IPS-20b (cell line): ENCODE measurements around the gene ASB12.

Experiments
- H3K27ac ChIP-seq: one replicate; pipeline ENCODE4 v1.5.1; 2013; ENCODE audit warnings: low read length
- H3K27me3 ChIP-seq: 2 replicates; pipeline ENCODE4 v1.6.1; 2013; ENCODE audit warnings: mild to moderate bottlenecking, low read length, inconsistent platforms; ENCODE audit not compliant: insufficient read depth
- H3K36me3 ChIP-seq: 2 replicates; pipeline ENCODE4 v1.6.1; 2013; ENCODE audit warnings: low read depth, mild to moderate bottlenecking, inconsistent platforms, low read length, moderate library complexity; ENCODE audit not compliant: insufficient read depth
- H3K4me1 ChIP-seq: 2 replicates; pipeline ENCODE4 v1.6.1; 2013; ENCODE audit warnings: mild to moderate bottlenecking, control low read depth, inconsistent platforms, low read length, moderate library complexity; ENCODE audit not compliant: insufficient read depth
- H3K4me3 ChIP-seq: 2 replicates; pipeline ENCODE4 v1.5.1; 2013; ENCODE audit warnings: mild to moderate bottlenecking, low read length, inconsistent platforms
- H3K9ac ChIP-seq: 2 replicates; pipeline ENCODE4 v1.6.1; 2013; ENCODE audit warnings: low read depth, mild to moderate bottlenecking, inconsistent platforms, low read length, moderate library complexity
- H3K9me3 ChIP-seq: 2 replicates; pipeline ENCODE4 v1.6.1; 2013; ENCODE audit warnings: mild to moderate bottlenecking, low read depth, low read length, inconsistent platforms; ENCODE audit not compliant: insufficient read depth

ASB12 gene

DNA sequence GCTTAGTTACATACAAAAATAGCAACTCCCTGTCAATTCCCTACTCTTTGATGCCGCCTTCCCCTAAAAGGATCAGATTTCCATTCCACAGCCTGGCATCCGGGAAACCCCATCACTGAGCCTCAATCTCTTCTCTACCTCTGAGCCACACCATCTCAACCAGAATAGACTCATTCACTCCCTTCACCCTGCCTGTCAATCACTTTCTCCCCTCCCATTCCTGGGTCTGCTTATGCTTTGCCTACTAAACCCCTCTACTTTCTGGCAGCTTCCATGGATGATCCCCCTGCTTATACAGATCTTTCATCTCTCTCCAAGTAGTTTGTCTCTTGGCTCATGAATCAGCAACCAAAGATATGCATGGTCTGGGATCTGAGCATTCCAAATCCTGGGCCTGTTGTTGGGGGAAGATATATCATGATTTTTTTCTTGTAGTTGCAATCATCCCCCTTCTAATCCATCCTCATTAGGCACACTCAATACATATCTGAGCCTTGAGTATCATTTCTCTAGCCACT, 27.5 kb downstream of the ASB12 start:
- Histone ChIP-seq H3K4me3 (no peak overlapping the region), H3K36me3 (no peaks in the 10 kb centered on the region), H3K27me3 (peaks cover 21% of the 10 kb centered on the region), H3K9me3 (no peaks in the 10 kb centered on the region), H3K9ac (no peak overlapping the region), H3K27ac (no peak overlapping the region), H3K4me1 (no peaks in the 10 kb centered on the region)

DNA sequence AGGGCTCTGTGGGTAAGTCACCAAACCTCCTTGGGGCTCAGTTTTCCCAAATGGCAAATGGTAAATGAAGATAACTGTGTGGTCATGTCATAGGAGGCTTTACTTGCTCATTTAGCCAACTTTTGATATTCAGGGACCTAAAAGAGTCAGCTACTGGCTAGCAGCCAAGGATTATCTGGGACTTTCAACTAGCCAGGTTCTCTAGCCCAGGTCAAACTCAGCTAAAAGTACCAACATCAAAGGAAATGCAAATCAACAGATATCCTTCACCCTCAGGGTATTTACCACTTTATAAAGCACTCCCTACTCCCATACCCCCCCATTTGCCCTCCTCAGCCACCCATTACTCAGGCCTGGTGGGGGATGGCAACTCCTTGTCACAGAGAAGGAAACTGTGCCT, 32.4 kb downstream of the ASB12 start:
- H3K4me3 ChIP-seq = no peak overlapping the region

DNA sequence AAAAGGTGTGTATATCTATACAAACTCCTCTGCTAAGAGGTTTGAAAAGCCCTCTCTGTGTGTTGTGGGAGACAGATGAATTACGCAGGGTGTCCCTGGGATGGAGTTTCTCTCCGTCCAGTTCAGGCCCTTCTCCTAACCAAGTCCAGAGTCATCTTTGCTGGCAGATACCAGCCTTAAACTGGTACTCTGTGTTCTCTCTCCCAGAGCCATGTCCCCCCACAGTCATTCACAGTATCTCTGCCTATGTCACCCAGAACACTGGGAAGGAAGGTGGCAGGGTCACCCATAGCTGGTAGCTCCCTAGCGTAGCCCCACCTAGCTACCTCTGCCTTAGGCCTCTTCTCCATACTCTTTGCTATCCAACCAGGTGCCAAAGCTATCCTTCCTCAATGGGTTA, 33.8 kb downstream of the ASB12 start:
- Histone ChIP-seq H3K9me3 (no peaks in the 10 kb centered on the region), H3K4me3 (no peak overlapping the region), H3K9ac (no peak overlapping the region), H3K4me1 (peaks cover 9% of the 10 kb centered on the region; the same call in 1 of the 2 replicates), H3K27me3 (no peaks in the 10 kb centered on the region), H3K27ac (no peak overlapping the region), H3K36me3 (peaks cover 4% of the 10 kb centered on the region; the same call in 1 of the 2 replicates)

More for the DNA sequence above, 32.4 kb downstream of the ASB12 start:
- peaks cover 9% of the 10 kb centered on the region; the same call in 1 of the 2 replicates for H3K4me1 ChIP-seq
- no peaks in the 10 kb centered on the region; the same call in 1 of the 2 replicates for H3K36me3 ChIP-seq
- H3K27ac ChIP-seq = no peak overlapping the region
- H3K9me3 ChIP-seq = no peaks in the 10 kb centered on the region
- no peak overlapping the region for H3K9ac ChIP-seq
- peaks cover 3% of the 10 kb centered on the region for H3K27me3 ChIP-seq

DNA sequence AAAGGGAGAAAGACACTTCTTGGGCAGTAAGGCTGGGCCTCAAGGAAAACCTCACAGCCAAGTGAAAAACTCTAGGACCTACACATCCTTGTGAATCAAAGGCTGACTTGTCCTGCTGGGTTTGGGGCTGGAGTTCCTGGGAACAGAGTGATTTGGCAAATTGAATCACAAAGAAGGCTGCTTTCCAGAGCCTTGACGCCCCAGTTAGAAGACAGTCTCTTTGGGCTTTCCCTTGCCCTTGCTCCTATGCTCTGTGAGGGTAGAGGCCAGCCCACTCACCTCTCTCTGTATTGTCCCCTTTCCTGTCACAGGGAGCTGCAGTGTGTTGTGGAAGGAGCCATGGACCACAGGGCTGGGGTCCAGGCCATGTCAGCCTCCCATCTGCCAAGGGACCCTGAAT, 34.5 kb downstream of the ASB12 start:
- Histone ChIP-seq H3K36me3 (peaks cover 6% of the 10 kb centered on the region; the same call in 1 of the 2 replicates), H3K9me3 (no peaks in the 10 kb centered on the region), H3K4me3 (no peak overlapping the region), H3K9ac (no peak overlapping the region), H3K27ac (no peak overlapping the region), H3K4me1 (peaks cover 9% of the 10 kb centered on the region; the same call in 1 of the 2 replicates), H3K27me3 (no peaks in the 10 kb centered on the region)

DNA sequence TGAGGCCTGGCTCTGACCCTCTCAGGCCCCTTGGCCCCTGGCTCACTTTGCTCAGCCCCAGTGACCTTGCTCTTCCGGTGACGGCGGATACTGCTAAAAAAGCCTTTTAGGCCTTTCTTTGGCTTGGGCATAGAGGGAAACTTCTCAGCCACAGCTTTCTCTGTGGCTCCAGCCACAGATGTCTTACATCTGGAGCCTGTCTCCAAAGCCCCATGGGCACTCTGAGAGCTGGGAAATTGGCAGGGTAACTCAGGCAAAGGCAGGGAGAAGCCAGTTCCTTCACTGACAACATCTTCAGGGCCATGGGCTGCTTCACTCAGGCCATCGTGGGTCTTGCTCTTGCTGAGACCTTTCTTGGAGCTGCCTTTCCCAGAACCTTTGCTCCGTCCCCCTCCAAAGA, 37.7 kb downstream of the ASB12 start:
- peaks cover 9% of the 10 kb centered on the region; the same call in 1 of the 2 replicates for H3K36me3 ChIP-seq
- peaks cover 9% of the 10 kb centered on the region; the same call in 1 of the 2 replicates for H3K4me1 ChIP-seq
- H3K9me3 ChIP-seq = no peaks in the 10 kb centered on the region
- H3K27me3 ChIP-seq = no peaks in the 10 kb centered on the region
- H3K9ac ChIP-seq = no peak overlapping the region
- no peak overlapping the region for H3K27ac ChIP-seq
- H3K4me3 ChIP-seq = no peak overlapping the region

DNA sequence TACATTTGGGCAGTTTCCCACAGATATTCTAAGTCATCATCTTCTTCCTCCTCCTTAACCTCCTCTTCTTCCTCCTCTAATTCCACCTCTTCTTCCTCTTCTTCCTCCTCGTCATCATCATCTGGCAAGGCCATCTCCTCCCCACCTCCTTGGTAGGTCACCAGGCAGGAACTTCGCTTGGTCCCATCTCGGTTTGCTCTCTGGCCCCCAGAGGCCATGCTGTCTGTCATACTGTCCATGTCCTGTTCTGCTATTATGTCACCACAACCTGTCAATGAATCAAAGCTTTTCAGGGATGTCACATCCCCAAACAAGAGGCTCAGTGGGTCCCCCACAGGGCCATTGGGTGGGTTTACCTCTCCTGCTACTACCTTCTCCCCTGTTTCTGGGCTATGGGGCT, 38.4 kb downstream of the ASB12 start:
- Histone ChIP-seq H3K27me3 (no peaks in the 10 kb centered on the region), H3K4me3 (no peak overlapping the region), H3K36me3 (peaks cover 9% of the 10 kb centered on the region; the same call in 1 of the 2 replicates), H3K27ac (no peak overlapping the region), H3K9ac (no peak overlapping the region), H3K4me1 (peaks cover 9% of the 10 kb centered on the region; the same call in 1 of the 2 replicates), H3K9me3 (no peaks in the 10 kb centered on the region)

DNA sequence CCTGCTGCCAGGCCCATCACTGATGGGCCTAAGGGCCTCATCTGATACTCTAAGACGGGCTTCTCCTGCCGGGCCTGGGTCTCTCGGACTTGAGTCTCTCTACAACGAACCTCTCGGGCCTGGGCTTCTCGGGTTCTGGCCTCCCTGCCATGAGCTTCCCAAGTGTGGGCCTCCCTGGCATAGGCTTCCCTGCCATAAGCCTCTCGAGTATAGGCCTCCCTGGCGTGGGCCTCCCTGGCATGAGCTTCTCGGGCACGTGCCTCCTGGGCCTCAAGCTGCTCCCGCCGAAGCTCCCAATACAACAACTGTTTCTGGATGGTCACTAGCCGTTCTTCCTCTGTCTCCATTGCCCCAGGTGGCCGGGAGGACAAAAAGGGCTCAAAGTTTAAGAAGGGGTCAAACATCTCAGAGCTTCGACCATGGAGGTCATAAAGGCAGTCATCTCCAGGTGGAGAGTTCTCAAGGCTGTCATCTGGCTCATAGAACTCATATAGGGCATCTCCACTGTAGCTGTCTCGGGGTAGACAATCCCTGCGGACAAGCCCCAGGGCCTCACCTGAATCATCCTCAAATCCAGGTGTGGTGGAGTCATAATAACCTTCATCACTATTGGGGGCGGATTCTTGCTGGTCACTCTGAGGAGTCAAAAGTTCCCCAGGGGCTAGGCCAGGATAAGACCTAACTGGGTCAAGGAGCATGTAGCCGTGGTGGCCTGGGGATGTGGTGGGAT, 39.0 kb downstream of the ASB12 start:
- Histone ChIP-seq H3K9me3 (no peaks in the 10 kb centered on the region), H3K36me3 (peaks cover 9% of the 10 kb centered on the region; the same call in 1 of the 2 replicates)

DNA sequence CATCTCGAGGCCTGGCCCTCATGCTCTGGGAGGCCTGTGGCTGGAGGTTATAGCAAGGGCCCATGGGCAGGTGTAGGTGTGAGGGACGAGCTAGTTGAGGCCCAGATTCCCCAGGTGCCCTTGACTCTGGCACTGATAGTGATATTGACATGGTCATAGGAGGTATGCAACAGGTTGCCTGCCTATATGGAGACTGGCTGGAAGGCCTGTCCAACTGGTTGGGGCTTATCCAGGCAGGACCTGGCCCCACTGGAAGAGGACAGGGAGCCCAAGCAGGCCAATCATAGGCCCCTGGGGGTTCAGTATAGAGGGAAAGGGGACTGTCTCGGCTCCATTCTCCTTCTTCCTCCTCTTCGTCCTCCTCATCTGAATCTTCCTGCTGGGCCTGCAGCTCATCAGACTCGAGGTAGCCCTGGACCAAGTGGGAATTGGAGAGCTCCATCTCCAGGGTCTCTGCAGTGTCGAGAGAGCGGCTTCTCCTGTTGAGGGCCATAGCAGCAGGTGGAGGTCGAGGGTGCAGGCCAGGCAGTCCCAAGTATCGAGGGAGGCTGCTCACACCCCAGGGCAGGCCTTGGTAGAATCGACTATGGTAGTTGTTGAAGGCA, 40.2 kb downstream of the ASB12 start:
- Histone ChIP-seq H3K27ac (no peak overlapping the region), H3K9ac (no peak overlapping the region), H3K9me3 (no peaks in the 10 kb centered on the region), H3K36me3 (peaks cover 9% of the 10 kb centered on the region; the same call in 1 of the 2 replicates), H3K4me3 (no peak overlapping the region), H3K27me3 (no peaks in the 10 kb centered on the region), H3K4me1 (peaks cover 2% of the 10 kb centered on the region; the same call in 1 of the 2 replicates)

More for the DNA sequence above, 39.0 kb downstream of the ASB12 start:
- Histone ChIP-seq H3K27me3 (no peaks in the 10 kb centered on the region), H3K27ac (no peak overlapping the region), H3K4me1 (peaks cover 9% of the 10 kb centered on the region; the same call in 1 of the 2 replicates), H3K4me3 (no peak overlapping the region), H3K9ac (no peak overlapping the region)

DNA sequence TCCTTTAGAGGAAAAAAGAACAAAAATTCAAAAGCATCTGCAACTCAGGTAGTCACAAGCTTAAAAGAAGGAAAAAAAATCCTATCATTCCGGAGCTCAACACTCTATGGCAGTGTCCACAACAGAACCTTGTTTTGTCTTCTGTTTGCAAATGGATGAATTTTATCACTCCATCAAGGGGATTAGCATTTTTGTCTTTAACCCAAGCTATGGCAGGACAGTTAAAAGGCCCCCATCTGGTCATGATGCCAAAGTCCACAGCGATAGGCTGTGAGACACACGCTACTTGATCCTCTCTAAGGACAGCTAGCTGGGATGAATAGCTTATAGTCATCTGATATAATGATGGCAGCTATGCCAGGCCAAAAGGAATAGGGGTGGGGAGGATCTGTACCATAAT, 41.5 kb downstream of the ASB12 start:
- Histone ChIP-seq H3K4me3 (no peak overlapping the region), H3K9me3 (no peaks in the 10 kb centered on the region), H3K36me3 (peaks cover 9% of the 10 kb centered on the region; the same call in 1 of the 2 replicates), H3K4me1 (no peaks in the 10 kb centered on the region), H3K9ac (no peak overlapping the region), H3K27me3 (no peaks in the 10 kb centered on the region), H3K27ac (no peak overlapping the region)

DNA sequence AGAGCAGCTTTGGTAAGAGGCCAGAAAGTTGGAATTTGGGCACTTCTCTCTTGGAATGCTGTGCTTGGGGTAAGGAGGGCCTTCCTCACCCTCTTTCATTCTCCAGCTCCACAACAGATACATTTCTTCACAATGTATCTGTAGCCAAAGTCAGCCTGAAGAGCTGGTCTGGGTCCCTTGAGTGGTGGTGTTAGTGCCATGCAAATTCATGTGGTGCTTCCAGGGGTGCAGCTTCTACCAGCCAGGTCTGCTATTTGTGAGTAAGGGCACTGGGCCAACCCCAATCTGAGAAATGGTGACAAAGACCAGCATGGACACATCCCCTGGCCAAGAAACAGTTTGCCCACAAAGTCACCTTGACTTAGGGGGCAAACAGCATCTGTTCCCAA, 42.7 kb downstream of the ASB12 start:
- Histone ChIP-seq H3K27ac (no peak overlapping the region), H3K4me3 (no peak overlapping the region), H3K27me3 (no peaks in the 10 kb centered on the region), H3K9me3 (no peaks in the 10 kb centered on the region), H3K9ac (no peak overlapping the region), H3K36me3 (peaks cover 7% of the 10 kb centered on the region; the same call in 1 of the 2 replicates), H3K4me1 (no peaks in the 10 kb centered on the region)

DNA sequence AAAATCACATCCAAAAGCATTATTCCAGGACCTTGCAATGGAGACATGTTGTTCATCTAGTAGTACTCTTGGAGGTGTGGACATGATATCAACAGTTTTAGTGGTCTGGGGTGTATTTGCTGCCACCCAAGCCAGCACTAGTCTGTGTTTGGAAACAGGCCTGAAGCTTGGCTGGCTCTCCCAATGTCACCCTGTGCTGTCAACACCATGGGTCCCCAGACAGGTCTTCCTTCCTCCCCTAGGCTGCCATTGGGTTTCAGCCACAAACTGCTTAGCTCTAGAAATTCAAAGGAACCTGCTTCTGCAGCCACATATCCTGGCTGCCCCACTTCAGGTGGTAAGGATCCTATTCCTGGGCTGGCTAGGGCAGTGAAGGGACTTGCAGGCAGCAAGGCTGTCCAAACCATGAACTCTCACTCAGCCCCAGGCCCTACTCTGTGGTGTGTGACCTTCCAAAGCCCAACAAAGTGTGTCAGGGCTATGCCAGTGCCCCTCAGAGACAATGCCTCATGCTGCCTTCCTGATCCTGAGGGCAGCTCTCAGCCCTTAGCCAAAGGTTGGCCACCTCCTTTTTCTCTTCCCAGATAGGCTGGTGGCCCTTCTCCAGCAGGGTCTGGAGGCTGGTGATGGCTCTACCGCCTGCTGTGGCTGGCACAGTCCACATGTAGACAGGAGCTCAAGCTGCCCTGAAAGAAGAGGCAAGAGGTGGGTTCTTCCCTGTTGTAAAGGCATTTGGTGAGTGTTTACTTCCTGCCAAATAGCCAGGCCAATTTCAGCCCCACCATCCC, 43.2 kb downstream of the ASB12 start:
- Histone ChIP-seq H3K9ac (no peak overlapping the region), H3K27ac (no peak overlapping the region), H3K4me3 (no peak overlapping the region), H3K4me1 (no peaks in the 10 kb centered on the region), H3K36me3 (peaks cover 5% of the 10 kb centered on the region; the same call in 1 of the 2 replicates), H3K9me3 (no peaks in the 10 kb centered on the region), H3K27me3 (no peaks in the 10 kb centered on the region)
